ENCODE results near the gene ISL1. TPM values are rescaled to one million over a fixed set of nuclear protein-coding genes. Genes with fewer than 3 reads are reported as not detected.

The ISL1 gene
- polyA plus RNA-seq, 3 donors = not detected

DNA sequence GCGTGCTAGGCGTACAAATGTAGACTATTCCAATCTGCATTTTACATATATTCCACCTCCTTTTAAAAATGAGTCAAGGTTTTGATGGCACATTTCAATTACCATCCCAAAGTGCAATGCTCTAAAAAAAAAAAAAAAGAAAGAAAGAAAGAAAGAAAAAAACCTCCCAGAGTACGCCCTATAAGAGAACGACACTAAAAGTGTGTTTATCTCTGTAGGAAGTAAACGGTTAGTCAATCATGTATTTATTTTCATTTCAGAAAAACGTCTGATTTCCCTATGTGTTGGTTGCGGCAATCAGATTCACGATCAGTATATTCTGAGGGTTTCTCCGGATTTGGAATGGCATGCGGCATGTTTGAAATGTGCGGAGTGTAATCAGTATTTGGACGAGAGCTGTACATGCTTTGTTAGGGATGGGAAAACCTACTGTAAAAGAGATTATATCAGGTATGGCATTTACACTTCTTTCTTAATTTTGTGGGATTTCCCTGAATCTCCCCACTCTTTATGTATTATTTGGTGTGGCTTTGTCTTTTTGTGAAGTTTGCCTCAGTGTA, 1.1 kb downstream of the ISL1 start:
- DNase-seq (ENCODE audit: extremely low read depth in 1 of 11, low read depth in 9 of 11, low spot score in 4 of 11) = no peak

DNA sequence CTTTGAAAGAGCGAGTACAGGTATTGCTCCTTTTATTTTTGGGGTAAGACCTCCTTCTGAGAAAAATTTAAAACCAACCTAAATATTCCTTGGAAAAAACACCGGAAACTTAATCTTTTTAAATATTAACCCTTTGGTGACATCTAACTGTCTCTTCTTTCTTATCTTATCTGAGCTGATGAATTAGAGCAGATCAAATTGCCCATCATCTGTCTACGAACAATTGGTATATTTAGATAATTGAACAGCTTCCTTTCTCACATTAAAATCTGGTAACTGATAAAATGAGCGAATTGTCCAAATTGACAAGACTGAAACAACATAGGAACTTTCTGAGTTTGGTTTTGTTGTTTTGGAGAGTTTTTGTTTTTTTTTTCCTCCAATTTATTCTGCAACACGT, 2.0 kb downstream of the ISL1 start:
- no peak for DNase-seq (ENCODE audit: extremely low read depth in 1 of 11, low read depth in 9 of 11, low spot score in 4 of 11)

DNA sequence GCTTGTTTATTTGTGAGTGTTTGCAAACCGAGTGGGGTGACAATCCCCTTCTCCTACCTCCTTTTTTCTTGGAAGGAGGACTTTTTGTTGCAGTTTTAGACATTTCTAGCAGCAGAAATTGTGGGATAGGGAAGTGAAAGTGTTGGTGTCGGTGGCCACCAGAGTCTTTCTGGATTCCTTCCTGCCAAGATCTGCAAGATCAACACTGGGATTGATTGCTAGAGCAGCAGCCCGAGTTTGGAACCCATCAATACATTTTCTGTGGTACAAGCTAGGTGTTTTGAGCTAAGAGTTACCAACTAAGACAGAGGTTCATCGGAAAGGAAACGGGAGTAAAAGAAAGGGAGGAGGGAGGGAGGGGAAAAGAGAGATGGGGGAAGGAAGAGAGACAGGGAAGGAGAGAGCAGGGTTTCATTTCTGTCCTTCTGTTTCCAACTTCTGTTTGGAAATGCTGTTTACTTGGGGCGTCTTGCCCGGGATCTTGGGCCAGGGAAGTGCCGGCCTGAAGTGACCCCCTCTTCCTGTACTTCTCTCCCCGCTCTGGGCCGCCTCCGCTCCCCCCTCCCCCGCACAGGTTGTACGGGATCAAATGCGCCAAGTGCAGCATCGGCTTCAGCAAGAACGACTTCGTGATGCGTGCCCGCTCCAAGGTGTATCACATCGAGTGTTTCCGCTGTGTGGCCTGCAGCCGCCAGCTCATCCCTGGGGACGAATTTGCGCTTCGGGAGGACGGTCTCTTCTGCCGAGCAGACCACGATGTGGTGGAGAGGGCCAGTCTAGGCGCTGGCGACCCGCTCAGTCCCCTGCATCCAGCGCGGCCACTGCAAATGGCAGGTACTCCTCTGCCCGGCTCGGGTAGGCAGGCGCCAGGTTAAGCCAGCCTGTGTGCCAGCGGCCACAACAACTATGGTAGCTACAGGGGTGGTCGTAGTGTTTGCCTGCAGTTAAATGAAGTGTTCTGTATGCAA, 4.0 kb downstream of the ISL1 start:
- DNase-seq (ENCODE audit: extremely low read depth in 1 of 11, low read depth in 9 of 11, low spot score in 4 of 11) = no peak

GRCh38 chr5:51387884-51388275, 4.6 kb downstream of the ISL1 start:
- DNase-seq (ENCODE audit: extremely low read depth in 1 of 11, low read depth in 9 of 11, low spot score in 4 of 11) = no peak

DNA sequence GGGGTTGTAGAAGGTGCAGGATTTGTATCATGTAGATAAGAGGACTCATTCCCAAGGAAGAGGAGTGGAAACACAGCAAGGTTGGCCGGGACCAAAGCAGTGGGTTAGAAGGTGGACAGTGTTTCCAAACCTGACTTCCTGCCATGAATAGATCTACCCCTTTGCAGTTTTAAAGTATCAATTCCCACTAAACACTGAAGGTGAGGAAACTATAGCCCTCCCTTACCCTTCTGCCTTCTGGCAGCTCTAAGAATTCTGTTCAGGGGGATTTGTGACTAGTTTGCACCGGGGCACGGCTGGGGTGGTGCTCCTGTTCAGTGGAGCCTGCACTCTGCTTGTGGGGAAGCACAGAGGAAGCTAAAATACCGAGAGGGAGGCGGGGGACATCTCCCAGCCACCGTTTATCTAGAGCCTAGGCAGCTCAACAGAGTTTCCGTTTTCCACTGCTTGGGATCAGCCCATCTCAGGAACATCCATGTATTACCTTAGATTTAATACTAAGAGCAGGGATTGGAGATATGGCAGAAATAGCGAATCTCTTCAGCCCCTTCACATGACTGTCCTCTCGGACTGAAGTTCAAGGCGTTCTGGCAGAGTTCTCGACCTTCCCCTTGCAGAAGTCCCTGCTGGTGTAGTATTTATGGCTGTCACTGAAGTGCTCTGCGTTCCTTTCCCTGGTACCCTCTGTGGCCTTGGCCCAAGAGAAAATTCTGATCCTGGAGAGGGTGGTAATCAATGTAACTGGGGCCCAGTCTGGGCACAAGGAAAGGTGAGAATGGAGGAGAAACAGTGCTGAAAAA, 5.4 kb downstream of the ISL1 start:
- no peak for DNase-seq (ENCODE audit: extremely low read depth in 1 of 11, low read depth in 9 of 11, low spot score in 4 of 11)

- no peak for DNase-seq (ENCODE audit: extremely low read depth in 1 of 11, low read depth in 9 of 11, low spot score in 4 of 11)
Measured at GRCh38 chr5:51389288-51389576, 6.0 kb downstream of the ISL1 start.

DNA sequence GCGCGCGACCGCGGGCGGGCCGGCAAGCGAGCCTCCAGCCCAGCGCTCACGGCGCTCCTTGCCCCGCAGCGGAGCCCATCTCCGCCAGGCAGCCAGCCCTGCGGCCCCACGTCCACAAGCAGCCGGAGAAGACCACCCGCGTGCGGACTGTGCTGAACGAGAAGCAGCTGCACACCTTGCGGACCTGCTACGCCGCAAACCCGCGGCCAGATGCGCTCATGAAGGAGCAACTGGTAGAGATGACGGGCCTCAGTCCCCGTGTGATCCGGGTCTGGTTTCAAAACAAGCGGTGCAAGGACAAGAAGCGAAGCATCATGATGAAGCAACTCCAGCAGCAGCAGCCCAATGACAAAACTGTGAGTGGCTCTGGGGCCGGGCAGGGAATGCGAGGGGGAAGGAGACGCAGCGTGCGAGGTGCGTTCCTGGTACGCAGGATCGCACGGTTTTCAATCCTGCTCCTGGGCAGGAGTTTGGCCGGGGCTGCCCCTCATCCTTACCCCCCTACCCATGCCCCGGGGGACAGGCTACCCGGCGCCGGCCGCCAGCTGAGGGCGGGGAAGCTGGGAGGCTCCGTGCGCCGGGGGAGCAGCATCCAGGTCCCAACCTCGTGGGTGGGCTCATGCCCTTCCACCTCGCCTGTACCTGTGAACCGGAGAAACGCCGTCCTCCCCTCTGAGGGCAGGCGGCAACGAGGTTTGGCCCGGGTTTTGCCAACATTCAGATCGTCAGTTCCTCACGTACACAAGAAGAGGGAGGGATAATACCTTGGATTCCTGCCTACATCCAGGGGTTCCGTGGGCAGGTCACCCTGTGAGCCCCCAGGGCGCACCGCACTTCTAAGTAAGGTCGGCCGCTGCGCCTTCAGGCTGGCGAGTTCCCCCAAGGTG, 6.6 kb downstream of the ISL1 start:
- DNase-seq (ENCODE audit: extremely low read depth in 1 of 11, low read depth in 9 of 11, low spot score in 4 of 11) = no peak

- DNase-seq (ENCODE audit: extremely low read depth in 1 of 11, low read depth in 9 of 11, low spot score in 4 of 11) = no peak
Measured at GRCh38 chr5:51391175-51391574, 7.9 kb downstream of the ISL1 start.

DNA sequence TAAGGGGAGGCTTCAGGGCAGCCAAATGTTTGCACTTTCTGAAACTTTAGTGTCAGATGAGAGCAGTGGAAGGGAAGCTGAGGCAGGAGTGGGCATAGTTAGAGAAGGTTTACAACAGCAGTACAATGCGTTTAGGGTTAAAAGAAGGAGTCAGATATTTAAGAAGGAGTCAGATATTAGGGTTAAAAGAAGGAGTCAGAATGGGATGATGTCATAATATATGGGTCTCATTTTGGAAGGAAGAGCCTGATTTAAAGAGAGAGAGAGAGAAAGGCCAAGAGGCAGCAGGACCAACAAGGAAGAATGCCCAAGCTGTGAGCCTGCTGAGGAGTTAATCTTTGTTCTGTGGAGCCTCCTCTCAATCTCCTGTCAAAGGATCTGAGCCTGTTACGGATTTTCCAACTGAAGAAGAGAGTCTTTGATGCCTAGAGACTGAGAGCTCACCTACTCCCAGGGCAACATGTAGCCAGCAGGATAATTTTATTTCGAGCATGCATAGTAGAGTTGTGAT, 9.5 kb downstream of the ISL1 start:
- no peak for DNase-seq (ENCODE audit: extremely low read depth in 1 of 11, low read depth in 9 of 11, low spot score in 4 of 11)

DNA sequence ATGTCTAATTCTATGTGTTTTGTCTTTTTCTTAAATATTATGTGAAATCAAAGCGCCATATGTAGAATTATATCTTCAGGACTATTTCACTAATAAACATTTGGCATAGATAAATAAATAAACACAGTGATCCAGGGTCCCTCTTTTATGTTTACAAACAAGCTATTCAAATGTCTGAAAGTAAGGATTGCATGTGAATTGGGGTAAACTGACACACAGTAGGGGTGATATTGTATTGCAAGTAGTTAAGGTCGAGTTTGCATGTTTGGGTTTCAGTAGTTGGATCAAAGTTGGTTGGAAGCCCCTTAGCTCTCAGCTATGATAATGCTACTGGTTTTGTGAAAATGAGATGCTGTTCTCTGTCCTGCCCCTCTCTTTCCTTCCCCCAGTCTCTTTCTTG, 11.4 kb downstream of the ISL1 start:
- no peak for DNase-seq (ENCODE audit: extremely low read depth in 1 of 11, low read depth in 9 of 11, low spot score in 4 of 11)

DNA sequence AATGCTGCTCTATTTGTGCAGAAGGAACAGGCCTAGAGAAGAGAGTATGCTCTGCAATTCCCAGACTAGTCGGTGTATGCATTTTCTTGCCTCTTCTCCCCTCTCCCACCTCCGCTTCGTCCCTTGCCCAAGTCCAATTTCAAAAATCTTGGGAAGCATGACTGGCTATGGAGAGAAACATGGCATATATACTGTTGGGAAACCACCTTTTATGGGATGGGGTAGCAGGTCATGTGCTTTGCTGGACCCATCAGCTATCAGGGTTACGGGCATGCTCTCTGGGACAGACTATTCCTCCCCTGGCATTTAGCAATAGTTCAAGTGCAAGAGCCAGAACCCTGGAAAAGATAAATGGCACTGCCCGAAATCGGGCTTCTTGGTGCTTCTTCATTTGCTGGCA, 12.0 kb downstream of the ISL1 start:
- no peak for DNase-seq (ENCODE audit: extremely low read depth in 1 of 11, low read depth in 9 of 11, low spot score in 4 of 11)

GRCh38 chr5:51395666-51396356, 12.6 kb downstream of the ISL1 start:
- no peak for DNase-seq (ENCODE audit: extremely low read depth in 1 of 11, low read depth in 9 of 11, low spot score in 4 of 11)

- DNase-seq (ENCODE audit: extremely low read depth in 1 of 11, low read depth in 9 of 11, low spot score in 4 of 11) = no peak
Measured at GRCh38 chr5:51396797-51397196, 13.5 kb downstream of the ISL1 start.

GRCh38 chr5:51397996-51398395, 14.7 kb downstream of the ISL1 start:
- no peak for DNase-seq (ENCODE audit: extremely low read depth in 1 of 11, low read depth in 9 of 11, low spot score in 4 of 11)

GRCh38 chr5:51398875-51399642, 15.8 kb downstream of the ISL1 start:
- DNase-seq (ENCODE audit: extremely low read depth in 1 of 11, low read depth in 9 of 11, low spot score in 4 of 11) = no peak

GRCh38 chr5:51399643-51400006, 16.4 kb downstream of the ISL1 start:
- no peak for DNase-seq (ENCODE audit: extremely low read depth in 1 of 11, low read depth in 9 of 11, low spot score in 4 of 11)

- no peak for DNase-seq (ENCODE audit: extremely low read depth in 1 of 11, low read depth in 9 of 11, low spot score in 4 of 11)
Measured at GRCh38 chr5:51404255-51404654, 21.0 kb downstream of the ISL1 start.

- DNase-seq (ENCODE audit: extremely low read depth in 1 of 11, low read depth in 9 of 11, low spot score in 4 of 11) = no peak
Measured at GRCh38 chr5:51411921-51412325, 28.7 kb downstream of the ISL1 start.
